ENCODE results near the gene KLC4. TPM values are rescaled to one million over a fixed set of nuclear protein-coding genes. Genes with fewer than 3 reads are reported as not detected.
"Not testable (repeated sequence)": the region's sequence is repeated elsewhere in the genome, so short reads cannot be mapped to it uniquely, and the experiment has no call there.

The KLC4 gene
- total RNA-seq, 1 donor from 2014 or later, result 141 TPM

- DNase-seq (ENCODE audit: low spot score), result peak; percentile 72
- ATAC-seq, result peak; percentile 92
Measured at GRCh38 chr6:43035495-43036194, 23.8 kb upstream of the KLC4 start.

GRCh38 chr6:43036712-43037111 is 22.7 kb upstream of the KLC4 start:
- DNase-seq (ENCODE audit: low spot score) (no peak), ATAC-seq (no peak)

- ATAC-seq, result no peak
- no peak for DNase-seq (ENCODE audit: low spot score)
Measured at GRCh38 chr6:43037197-43037596, 22.2 kb upstream of the KLC4 start.

- ATAC-seq, result no peak
- no peak for DNase-seq (ENCODE audit: low spot score)
Measured at GRCh38 chr6:43037706-43038105, 21.7 kb upstream of the KLC4 start.

GRCh38 chr6:43038727-43039126 is 20.7 kb upstream of the KLC4 start:
- no peak for ATAC-seq
- DNase-seq (ENCODE audit: low spot score), result no peak

- DNase-seq (ENCODE audit: low spot score), result no peak
- no peak for ATAC-seq
Measured at GRCh38 chr6:43040542-43041257, 18.7 kb upstream of the KLC4 start.

GRCh38 chr6:43041475-43041874 is 18.0 kb upstream of the KLC4 start:
- not testable (repeated sequence) for ATAC-seq; DNase-seq (ENCODE audit: low spot score)

GRCh38 chr6:43043310-43043709 is 16.1 kb upstream of the KLC4 start:
- ATAC-seq, result no peak
- DNase-seq (ENCODE audit: low spot score), result no peak

- ATAC-seq (no peak), DNase-seq (ENCODE audit: low spot score) (no peak)
Measured at GRCh38 chr6:43045371-43045930, 14.0 kb upstream of the KLC4 start.

- ATAC-seq, result no peak
- no peak for DNase-seq (ENCODE audit: low spot score)
Measured at GRCh38 chr6:43047998-43048397, 11.4 kb upstream of the KLC4 start.

- no peak for ATAC-seq
- DNase-seq (ENCODE audit: low spot score), result no peak
Measured at GRCh38 chr6:43050981-43051380, 8.4 kb upstream of the KLC4 start.

GRCh38 chr6:43052225-43052841 is 7.1 kb upstream of the KLC4 start:
- DNase-seq (ENCODE audit: low spot score) (no peak), ATAC-seq (no peak)

- ATAC-seq, result peak; percentile 39
- DNase-seq (ENCODE audit: low spot score), result no peak
Measured at GRCh38 chr6:43052842-43053544, 6.4 kb upstream of the KLC4 start.

GRCh38 chr6:43053545-43054205 is 5.8 kb upstream of the KLC4 start, which contains the start of gene CUL7:
Gene CUL7, minus strand, starts transcription at chr6:43053851. Its CDS starts 1,063 bp downstream, at chr6:43052788.
- peak; percentile 95 for DNase-seq (ENCODE audit: low spot score)
- ATAC-seq, result peak; percentile 95

- DNase-seq (ENCODE audit: low spot score) (no peak), ATAC-seq (peak; percentile 24)
Measured at GRCh38 chr6:43054206-43054943, 5.1 kb upstream of the KLC4 start.

GRCh38 chr6:43055966-43056365 is 3.5 kb upstream of the KLC4 start:
- DNase-seq (ENCODE audit: low spot score), result no peak
- no peak for ATAC-seq

GRCh38 chr6:43058531-43058930 is 900 bp upstream of the KLC4 start:
- DNase-seq (ENCODE audit: low spot score) (no peak), ATAC-seq (no peak)

GRCh38 chr6:43060034-43060754 is 763 bp downstream of the KLC4 start:
- ATAC-seq, result peak; percentile 73
- peak; percentile 93 for DNase-seq (ENCODE audit: low spot score)
